Aorta (tissue), 5 donors: ENCODE measurements around the gene ZNF207. TPM values are rescaled to one million over a fixed set of nuclear protein-coding genes. Genes with fewer than 3 reads are reported as not detected.

Experiments used
- ATAC-seq: fragments of 200-7000 bp; cut with Tn5 transposase; one replicate; pipeline ENCODE4 v1.9.1; 2022; ENCODE audit warnings: moderate library complexity; ENCODE audit not compliant: low FRiP score
- DNase-seq, 2 donors: peaks; one replicate each; pipeline ENCODE4 v3.0.0-alpha.2; 2020
- H3K27ac ChIP-seq, 2 donors: one replicate each; pipeline ENCODE4 v1.5.1; 2013; ENCODE audit warnings: low read length in 2 of 2, mild to moderate bottlenecking in 2 of 2, moderate library complexity in 2 of 2, control low read depth in 1 of 2, inconsistent platforms in 1 of 2, low read depth in 1 of 2
- H3K27me3 ChIP-seq, 2 donors: one replicate each; pipeline ENCODE4 v1.6.1; 2013; ENCODE audit warnings: control low read depth in 1 of 2, low read length in 1 of 2, mild to moderate bottlenecking in 1 of 2, moderate library complexity in 1 of 2; ENCODE audit not compliant: insufficient read depth in 2 of 2, control insufficient read depth in 1 of 2
- H3K36me3 ChIP-seq, 2 donors: one replicate each; pipeline ENCODE4 v1.6.1; 2013; ENCODE audit warnings: control low read depth in 1 of 2, low read length in 1 of 2, mild to moderate bottlenecking in 1 of 2; ENCODE audit not compliant: insufficient read depth in 2 of 2, control insufficient read depth in 1 of 2
- H3K4me1 ChIP-seq, 2 donors: one replicate each; pipeline ENCODE4 v1.6.1; 2013; ENCODE audit warnings: low read length in 2 of 2, control low read depth in 1 of 2, mild to moderate bottlenecking in 1 of 2, moderate library complexity in 1 of 2; ENCODE audit not compliant: insufficient read depth in 2 of 2, control insufficient read depth in 1 of 2
- H3K4me3 ChIP-seq, 2 donors: one replicate each; pipeline ENCODE4 v1.5.1; 2013; ENCODE audit warnings: low read length in 2 of 2, control low read depth in 1 of 2, mild to moderate bottlenecking in 1 of 2
- H3K9me3 ChIP-seq: one replicate; pipeline ENCODE4 v1.6.1; 2013; ENCODE audit warnings: mild to moderate bottlenecking, low read length; ENCODE audit not compliant: control insufficient read depth
- WGBS, 2 donors: extraction: QIAGEN DNeasy Blood & Tissue Kit; methylation state at CpG; one replicate each; pipeline ENCODE4 v1.1.7; 2013; 5-methylcytosine and 5-hydroxymethylcytosine counted together
- intact Hi-C, 2 donors: fragments of 100-400 bp; cut with DNase I; formaldehyde crosslinking; loops; one replicate each; pipeline versions ENCODE4 v1.14.2 to v1.15.0; 2022
- polyA plus RNA-seq, 2 donors: library from polyadenylated mRNA; stranded (reverse); fragments of 200-250 nt; gene quantifications; one replicate each; pipeline ENCODE4 v1.2.3, GENCODE V29; 2013
- total RNA-seq, 2 donors: library from RNA; stranded (reverse); fragmentation: NEBNext Ultra II Directional; extraction: Animal tissue kit (Norgen Biotek cat#: 25700); gene quantifications; one replicate each; pipeline ENCODE4 v1.2.1, GENCODE V29; 2021
- donor health status: healthy with polysubstance abuse.
- donor health status: Bipolar disorder and iron deficiency.
- donor health status: DM: no; HTN: no; CAD: no.
- donor health status: DM: no; HTN: no; CAD: no.
- donor health status: DM: yes; HTN: yes; CAD: no.

ZNF207 gene
- total and polyA plus RNA-seq, 4 donors, result 39.7 to 188 (median 125) TPM

DNA sequence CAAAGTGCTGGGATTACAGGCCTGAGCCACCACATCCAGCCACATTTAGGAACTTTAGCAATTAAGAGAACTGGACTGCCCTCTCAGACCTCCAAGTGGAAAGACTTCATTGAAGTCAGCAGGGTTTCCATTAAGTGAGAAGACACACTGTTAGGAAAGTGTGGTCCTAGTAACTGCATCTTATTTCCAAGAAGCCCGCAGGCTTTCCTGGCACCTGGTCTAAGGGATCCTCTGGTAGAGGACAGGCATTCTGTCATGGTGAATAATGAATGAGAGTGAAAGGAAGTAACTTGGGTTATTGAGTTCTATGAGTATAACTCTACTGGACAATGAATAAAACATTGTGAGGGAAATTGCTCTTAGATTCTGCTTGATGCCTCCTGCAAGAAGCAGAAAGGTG, 22.0 kb upstream of the ZNF207 start:
- Histone ChIP-seq H3K4me1 (no peaks in the 10 kb centered on the region), H3K36me3 (no peaks in the 10 kb centered on the region), H3K9me3 (no peaks in the 10 kb centered on the region), H3K4me3 (no peak overlapping the region), H3K27ac (no peak overlapping the region), H3K27me3 (no peaks in the 10 kb centered on the region)
- ATAC-seq, result no peak
- WGBS, 2 donors, result 92 to 97% methylated on average over 1 of the region's 1 CpG
- intact Hi-C loops, result no loop called here
- peak in 1 of 2 donors; percentile 10 for DNase-seq

DNA sequence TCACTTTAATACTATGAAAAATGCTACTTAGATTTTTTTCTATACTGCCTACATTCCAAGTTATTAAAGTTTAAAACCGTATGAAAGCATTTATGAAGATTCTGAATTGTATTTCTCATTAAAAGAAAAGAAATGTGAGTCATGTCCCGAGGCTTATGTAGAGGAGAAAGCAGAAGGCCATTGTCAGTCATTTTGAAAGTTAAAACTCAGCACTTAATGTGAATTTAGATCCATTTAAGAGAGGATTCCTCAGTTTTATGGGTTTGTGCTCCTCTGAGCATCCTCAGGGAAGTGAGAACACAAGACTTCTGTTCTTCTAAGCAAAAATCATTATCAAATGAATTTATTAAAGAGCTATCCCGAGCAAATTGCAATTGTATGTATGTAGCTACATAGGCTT, 19.8 kb upstream of the ZNF207 start:
- H3K9me3 ChIP-seq, result no peaks in the 10 kb centered on the region
- WGBS, 2 donors, result 75 to 79% methylated on average over 3 of the region's 3 CpGs
- H3K27ac ChIP-seq, result no peak overlapping the region
- DNase-seq, result no peak
- peaks cover 0 to 3% of the 10 kb centered on the region in 2 donors for H3K36me3 ChIP-seq
- H3K4me1 ChIP-seq, result no peaks in the 10 kb centered on the region
- no peak for ATAC-seq
- no peaks in the 10 kb centered on the region for H3K27me3 ChIP-seq
- H3K4me3 ChIP-seq, result no peak overlapping the region
- intact Hi-C loops, result no loop called here

DNA sequence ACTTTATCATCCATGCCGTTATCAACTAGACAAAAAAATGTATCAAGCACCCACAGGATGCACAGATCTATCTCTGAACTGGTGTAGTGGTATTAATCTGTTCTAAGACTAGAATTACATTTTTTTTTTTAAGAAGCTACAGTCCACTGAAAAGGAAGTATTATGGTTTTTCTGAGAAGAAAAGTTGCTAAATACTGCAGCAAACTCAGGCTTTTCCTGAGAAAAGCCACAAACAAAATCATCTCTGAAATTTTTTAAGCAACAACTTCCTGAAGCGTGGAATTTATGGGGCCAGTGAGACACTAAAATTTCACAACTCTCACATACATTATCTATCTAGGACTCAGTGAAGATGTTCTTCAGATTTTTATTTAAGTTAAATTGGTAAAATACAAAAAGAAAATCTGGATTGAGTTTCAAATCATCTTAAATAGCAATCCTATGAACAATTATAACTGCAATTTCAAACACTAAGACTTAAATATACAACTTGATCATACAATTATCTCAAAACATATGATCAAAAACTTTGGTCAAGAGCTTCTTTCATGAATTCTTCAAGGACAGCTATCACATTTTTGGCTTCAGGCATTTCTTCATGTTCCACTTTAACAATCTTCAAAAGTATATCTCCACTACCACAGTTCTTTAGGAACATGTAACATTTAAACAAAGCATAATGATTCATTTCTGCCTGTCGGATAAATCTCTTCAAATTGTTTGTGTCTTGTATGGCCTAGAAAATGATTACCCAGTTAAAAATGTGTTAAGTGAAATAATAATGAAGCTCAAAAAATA, 18.5 kb upstream of the ZNF207 start:
- ATAC-seq (no peak), DNase-seq (no peak)
- no peaks in the 10 kb centered on the region for H3K27me3 ChIP-seq
- H3K36me3 ChIP-seq, result peaks cover 0 to 3% of the 10 kb centered on the region in 2 donors
- H3K4me1 ChIP-seq, result no peaks in the 10 kb centered on the region
- H3K4me3 ChIP-seq, result no peak overlapping the region
- no peaks in the 10 kb centered on the region for H3K9me3 ChIP-seq
- H3K27ac ChIP-seq, result no peak overlapping the region
- intact Hi-C loops, result no loop called here
- 87 to 90% methylated on average over 3 of the region's 3 CpGs for WGBS, 2 donors

DNA sequence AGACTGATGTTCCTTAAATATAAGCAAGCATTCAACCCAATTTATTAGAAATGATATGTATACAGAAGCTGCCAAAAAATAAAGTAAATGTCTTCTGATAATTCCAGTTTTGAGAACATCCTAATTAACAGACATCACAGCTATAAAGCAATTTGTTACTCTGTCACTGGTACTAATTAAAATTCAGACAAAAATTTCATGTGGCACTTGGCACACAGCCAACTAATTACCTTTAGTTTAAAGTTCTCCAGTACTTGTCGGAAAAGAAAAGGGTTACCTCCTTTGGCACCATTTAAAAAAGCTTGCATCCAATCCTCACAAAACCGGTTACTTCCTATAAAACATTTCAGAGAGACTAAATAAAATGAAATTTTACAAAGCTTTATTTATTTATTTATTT, 16.8 kb upstream of the ZNF207 start:
- intact Hi-C loops, result no loop called here
- Histone ChIP-seq H3K27ac (no peak overlapping the region), H3K27me3 (no peaks in the 10 kb centered on the region), H3K9me3 (no peaks in the 10 kb centered on the region), H3K4me3 (no peak overlapping the region), H3K4me1 (no peaks in the 10 kb centered on the region), H3K36me3 (peaks cover 0 to 5% of the 10 kb centered on the region in 2 donors)
- DNase-seq, result no peak
- 91 to 95% methylated on average over 2 of the region's 2 CpGs for WGBS, 2 donors
- ATAC-seq, result no peak

DNA sequence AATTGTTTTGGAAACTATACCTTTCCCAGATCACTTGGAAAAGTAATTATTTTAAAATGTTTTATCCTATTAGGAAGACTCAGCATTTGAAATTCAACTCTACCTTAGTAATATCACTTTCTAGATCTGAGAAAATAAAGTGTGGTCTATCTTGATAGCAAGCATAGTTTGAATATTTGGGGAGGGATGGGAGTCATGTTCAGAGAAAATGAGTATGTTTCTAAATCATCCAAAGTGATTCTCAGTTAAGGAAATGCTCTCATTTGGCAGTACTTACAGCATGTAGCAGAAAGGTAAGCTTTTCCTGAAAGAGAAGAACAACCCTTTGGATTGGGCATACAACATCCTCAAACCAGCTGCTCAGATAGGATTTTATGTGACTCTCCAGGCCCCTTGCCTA, 14.9 kb upstream of the ZNF207 start:
- no peaks in the 10 kb centered on the region for H3K4me1 ChIP-seq
- DNase-seq (no peak), ATAC-seq (no peak)
- H3K4me3 ChIP-seq, result no peak overlapping the region
- H3K27me3 ChIP-seq, result no peaks in the 10 kb centered on the region
- peaks cover 0 to 5% of the 10 kb centered on the region in 2 donors for H3K36me3 ChIP-seq
- no peaks in the 10 kb centered on the region for H3K9me3 ChIP-seq
- intact Hi-C loops, result no loop called here
- no peak overlapping the region for H3K27ac ChIP-seq

DNA sequence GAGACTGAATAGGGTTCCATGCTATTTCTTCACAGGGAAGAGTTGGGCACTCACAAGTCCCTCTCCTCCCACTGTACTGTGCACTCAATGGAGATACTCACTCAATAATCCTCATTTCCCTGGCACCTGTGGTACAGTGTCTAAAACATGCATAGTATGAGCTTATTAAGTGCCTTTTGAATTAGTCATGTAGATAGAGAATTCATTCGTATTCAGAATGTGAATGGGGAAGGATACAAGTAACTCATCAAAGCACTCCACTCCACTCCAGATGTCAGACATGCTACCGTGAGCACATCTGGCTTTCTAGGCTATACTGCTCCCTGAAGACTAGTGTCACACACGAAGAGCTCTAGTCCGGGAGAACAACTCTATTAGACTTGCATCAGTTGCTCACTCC, 14.3 kb upstream of the ZNF207 start:
- intact Hi-C loops, result no loop called here
- Histone ChIP-seq H3K27me3 (no peaks in the 10 kb centered on the region), H3K4me3 (no peak overlapping the region), H3K36me3 (peaks cover 0 to 5% of the 10 kb centered on the region in 2 donors), H3K9me3 (no peaks in the 10 kb centered on the region), H3K27ac (no peak overlapping the region), H3K4me1 (no peaks in the 10 kb centered on the region)
- 58 to 60% methylated on average over 4 of the region's 4 CpGs for WGBS, 2 donors
- no peak for ATAC-seq
- DNase-seq, result no peak

DNA sequence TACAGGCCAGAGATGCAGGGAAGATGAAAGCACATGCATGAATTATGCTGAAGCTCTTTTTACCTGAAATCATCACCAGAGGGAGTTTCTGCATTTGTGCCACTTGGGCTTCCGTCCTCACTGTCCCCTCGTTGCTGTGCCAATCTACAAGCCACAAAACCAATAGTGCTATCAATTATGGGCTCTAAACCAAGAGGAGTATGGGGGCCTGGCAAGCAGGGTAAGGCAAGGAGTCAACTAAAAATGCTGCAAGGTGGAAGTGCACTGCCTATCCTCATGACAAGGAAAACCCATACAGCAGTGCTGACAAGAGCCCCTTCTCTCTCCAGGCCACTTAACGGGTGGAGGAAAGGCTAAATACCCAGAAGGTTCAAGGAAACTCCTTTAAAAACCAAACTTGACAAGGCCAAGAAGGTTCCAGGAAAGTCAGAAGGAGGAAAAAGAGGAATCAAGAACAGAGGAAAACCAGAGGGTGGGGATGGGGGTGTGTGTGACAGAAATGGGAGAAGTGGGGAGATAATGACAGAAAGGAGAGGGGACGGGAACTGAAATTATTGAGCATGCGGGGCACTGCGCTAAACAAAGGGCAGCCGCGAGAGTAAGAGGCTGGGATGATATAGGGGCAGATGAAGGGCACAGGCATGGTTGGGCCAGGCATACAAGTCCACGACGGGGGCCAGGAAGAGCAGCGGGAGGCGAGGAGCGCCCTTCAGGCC, 8.7 kb upstream of the ZNF207 start:
- peaks cover 0 to 2% of the 10 kb centered on the region in 2 donors for H3K36me3 ChIP-seq
- peak overlapping the region; percentile 57 to 64 for H3K4me3 ChIP-seq
- peaks cover 0 to 6% of the 10 kb centered on the region in 2 donors for H3K4me1 ChIP-seq
- intact Hi-C loops, result no loop called here
- WGBS, 2 donors, result 3 to 4% methylated on average over 13 of the region's 13 CpGs
- no peak for DNase-seq
- ATAC-seq, result no peak
- no peaks in the 10 kb centered on the region for H3K27me3 ChIP-seq
- H3K27ac ChIP-seq, result peak overlapping the region in 1 of 2 donors; percentile 92
- no peaks in the 10 kb centered on the region for H3K9me3 ChIP-seq

DNA sequence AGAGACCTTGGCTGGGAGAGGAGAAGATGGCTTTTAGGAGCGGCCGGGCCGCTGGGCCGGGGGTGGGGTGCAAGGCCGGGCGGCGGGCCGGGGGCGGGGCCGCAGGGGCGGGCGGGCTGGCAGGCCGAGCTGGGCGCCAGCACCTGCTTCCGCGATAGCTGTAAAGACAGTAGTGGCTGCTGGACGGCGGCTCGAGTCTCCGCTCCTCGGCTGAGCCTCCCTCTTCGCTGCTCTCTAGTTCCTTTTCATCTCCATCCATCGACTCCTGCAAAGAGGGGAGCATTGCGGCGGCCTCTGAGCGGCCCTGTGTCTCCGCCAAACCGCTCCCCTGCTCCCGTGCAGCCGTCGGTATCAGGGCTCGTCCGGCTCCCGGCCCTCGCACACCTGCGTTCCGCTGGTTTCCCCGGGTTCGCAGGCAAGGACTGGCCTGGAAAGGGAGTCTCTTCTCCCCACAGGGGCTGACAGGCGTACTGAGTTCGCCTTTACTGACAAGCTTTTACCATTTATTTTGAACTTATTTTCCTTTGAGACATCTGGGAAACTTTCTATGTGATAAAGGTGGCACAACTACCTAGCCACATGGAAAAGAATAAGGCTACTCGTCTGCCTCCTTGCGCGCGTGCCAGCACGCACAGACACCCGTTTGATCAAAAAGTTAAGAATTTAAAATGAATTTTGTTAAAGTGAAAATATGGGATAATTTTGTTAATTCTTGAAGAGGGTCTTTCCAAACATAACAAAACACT, 7.9 kb upstream of the ZNF207 start, which contains the start of gene C17orf75:
Gene C17orf75 (minus strand): TSS at position 317 of the 746 bp plus-strand sequence. CDS start 34 bp downstream, at position 283.
- WGBS, 2 donors, result 4 to 6% methylated on average over 36 to 47 of the region's 47 CpGs
- no peaks in the 10 kb centered on the region for H3K9me3 ChIP-seq
- DNase-seq (peak; percentile 82 to 92), ATAC-seq (peak; percentile 92)
- peak within 1 kb of the TSS; percentile 70 to 92 for H3K27ac ChIP-seq
- H3K36me3 ChIP-seq, result peaks cover 0 to 2% of the 10 kb centered on the region in 2 donors
- peaks cover 0 to 6% of the 10 kb centered on the region in 2 donors for H3K4me1 ChIP-seq
- peak within 1 kb of the TSS; percentile 57 to 64 for H3K4me3 ChIP-seq
- H3K27me3 ChIP-seq, result no peaks in the 10 kb centered on the region
- intact Hi-C loops, result no loop called here
